Measurements from ENCODE around the gene RHCG. TPM values are rescaled to one million over a fixed set of nuclear protein-coding genes. Genes with fewer than 3 reads are reported as not detected.

Gene RHCG
- total RNA-seq, 1 donor from 2014 or later = 247 TPM

GRCh38 chr15:89524184-89524583 lies 27.8 kb upstream of the RHCG start:
- H3K27me3 ChIP-seq (ENCODE audit: control insufficient read depth, insufficient read depth, low read length) = no peaks in the 10 kb centered on the region
- no peak overlapping the region for H3K4me3 ChIP-seq (ENCODE audit: low read depth, low read length)
- no peak for FAIRE-seq
- TF ChIP-seq, protein P1, sequence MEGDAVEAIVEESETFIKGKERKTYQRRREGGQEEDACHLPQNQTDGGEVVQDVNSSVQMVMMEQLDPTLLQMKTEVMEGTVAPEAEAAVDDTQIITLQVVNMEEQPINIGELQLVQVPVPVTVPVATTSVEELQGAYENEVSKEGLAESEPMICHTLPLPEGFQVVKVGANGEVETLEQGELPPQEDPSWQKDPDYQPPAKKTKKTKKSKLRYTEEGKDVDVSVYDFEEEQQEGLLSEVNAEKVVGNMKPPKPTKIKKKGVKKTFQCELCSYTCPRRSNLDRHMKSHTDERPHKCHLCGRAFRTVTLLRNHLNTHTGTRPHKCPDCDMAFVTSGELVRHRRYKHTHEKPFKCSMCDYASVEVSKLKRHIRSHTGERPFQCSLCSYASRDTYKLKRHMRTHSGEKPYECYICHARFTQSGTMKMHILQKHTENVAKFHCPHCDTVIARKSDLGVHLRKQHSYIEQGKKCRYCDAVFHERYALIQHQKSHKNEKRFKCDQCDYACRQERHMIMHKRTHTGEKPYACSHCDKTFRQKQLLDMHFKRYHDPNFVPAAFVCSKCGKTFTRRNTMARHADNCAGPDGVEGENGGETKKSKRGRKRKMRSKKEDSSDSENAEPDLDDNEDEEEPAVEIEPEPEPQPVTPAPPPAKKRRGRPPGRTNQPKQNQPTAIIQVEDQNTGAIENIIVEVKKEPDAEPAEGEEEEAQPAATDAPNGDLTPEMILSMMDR (IDR thresholded peaks at IDR 0.05; ENCODE audit: insufficient read depth, low read length, severe bottlenecking) = no peak
- no peaks in the 10 kb centered on the region for H3K36me3 ChIP-seq (ENCODE audit: control insufficient read depth, insufficient read depth, low read length)
- DNase-seq (ENCODE audit: low read depth) = no peak

DNA sequence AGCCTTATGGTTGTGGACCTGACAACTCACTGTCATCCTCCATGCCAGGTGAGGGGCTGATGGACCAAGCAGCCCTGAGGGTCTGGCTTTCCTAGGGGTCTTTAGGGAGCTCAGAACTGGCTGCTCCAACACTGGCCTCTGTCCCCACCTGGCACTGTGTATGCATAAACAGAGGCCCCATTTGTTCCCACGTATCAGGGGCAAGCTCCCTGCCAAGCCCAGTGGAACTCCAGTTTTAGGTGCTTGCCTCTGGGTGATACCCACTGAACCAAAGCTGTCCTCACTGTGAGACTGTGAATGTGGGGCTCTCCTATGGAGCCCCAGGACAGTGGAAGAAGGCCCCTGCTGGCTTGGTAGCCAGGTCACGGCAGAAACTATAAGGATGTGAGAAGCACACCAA lies 26.7 kb upstream of the RHCG start:
- H3K36me3 ChIP-seq (ENCODE audit: control insufficient read depth, insufficient read depth, low read length) = no peaks in the 10 kb centered on the region
- TF ChIP-seq, protein P1 (IDR thresholded peaks at IDR 0.05; ENCODE audit: insufficient read depth, low read length, severe bottlenecking) = no peak
- H3K27me3 ChIP-seq (ENCODE audit: control insufficient read depth, insufficient read depth, low read length) = no peaks in the 10 kb centered on the region
- no peak for FAIRE-seq
- H3K4me3 ChIP-seq (ENCODE audit: low read depth, low read length) = no peak overlapping the region
- DNase-seq (ENCODE audit: low read depth) = no peak

DNA sequence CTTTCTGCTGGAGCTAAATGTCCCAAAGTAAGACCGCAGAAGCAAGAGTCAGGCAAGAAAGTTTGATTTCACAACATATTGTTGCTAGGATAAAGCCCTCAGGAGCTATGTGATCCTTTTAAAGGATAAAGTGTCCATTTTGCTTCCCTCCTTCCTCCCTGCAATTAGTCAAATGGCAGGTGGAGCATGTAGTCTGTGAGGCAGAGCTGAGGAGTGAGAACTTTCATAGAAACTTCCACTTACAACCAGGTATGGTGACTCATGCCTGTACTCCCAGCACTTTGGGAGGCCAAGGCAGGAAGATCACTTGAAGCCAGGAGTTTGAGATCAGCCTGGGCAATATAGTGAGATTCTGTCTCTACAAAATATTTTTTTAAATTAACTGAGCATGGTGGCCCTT lies 25.2 kb upstream of the RHCG start:
- DNase-seq (ENCODE audit: low read depth) (peak; percentile 62), FAIRE-seq (no peak)
- Histone ChIP-seq H3K36me3 (ENCODE audit: control insufficient read depth, insufficient read depth, low read length) (no peaks in the 10 kb centered on the region), H3K4me3 (ENCODE audit: low read depth, low read length) (no peak overlapping the region), H3K27me3 (ENCODE audit: control insufficient read depth, insufficient read depth, low read length) (no peaks in the 10 kb centered on the region)
- TF ChIP-seq, protein P1 (IDR thresholded peaks at IDR 0.05; ENCODE audit: insufficient read depth, low read length, severe bottlenecking) = no peak

- Histone ChIP-seq H3K4me3 (ENCODE audit: low read depth, low read length) (no peak overlapping the region), H3K36me3 (ENCODE audit: control insufficient read depth, insufficient read depth, low read length) (no peaks in the 10 kb centered on the region), H3K27me3 (ENCODE audit: control insufficient read depth, insufficient read depth, low read length) (no peaks in the 10 kb centered on the region)
- no peak for FAIRE-seq
- no peak for DNase-seq (ENCODE audit: low read depth)
- TF ChIP-seq, protein P1 (IDR thresholded peaks at IDR 0.05; ENCODE audit: insufficient read depth, low read length, severe bottlenecking) = no peak
Measured at GRCh38 chr15:89515477-89515876, 19.1 kb upstream of the RHCG start.

- H3K27me3 ChIP-seq (ENCODE audit: control insufficient read depth, insufficient read depth, low read length) = no peaks in the 10 kb centered on the region
- TF ChIP-seq, protein P1 (IDR thresholded peaks at IDR 0.05; ENCODE audit: insufficient read depth, low read length, severe bottlenecking) = no peak
- DNase-seq (ENCODE audit: low read depth) (peak; percentile 98), FAIRE-seq (peak; percentile 99)
- no peak overlapping the region for H3K4me3 ChIP-seq (ENCODE audit: low read depth, low read length)
- no peaks in the 10 kb centered on the region for H3K36me3 ChIP-seq (ENCODE audit: control insufficient read depth, insufficient read depth, low read length)
Measured at GRCh38 chr15:89514596-89515406, 18.4 kb upstream of the RHCG start.

DNA sequence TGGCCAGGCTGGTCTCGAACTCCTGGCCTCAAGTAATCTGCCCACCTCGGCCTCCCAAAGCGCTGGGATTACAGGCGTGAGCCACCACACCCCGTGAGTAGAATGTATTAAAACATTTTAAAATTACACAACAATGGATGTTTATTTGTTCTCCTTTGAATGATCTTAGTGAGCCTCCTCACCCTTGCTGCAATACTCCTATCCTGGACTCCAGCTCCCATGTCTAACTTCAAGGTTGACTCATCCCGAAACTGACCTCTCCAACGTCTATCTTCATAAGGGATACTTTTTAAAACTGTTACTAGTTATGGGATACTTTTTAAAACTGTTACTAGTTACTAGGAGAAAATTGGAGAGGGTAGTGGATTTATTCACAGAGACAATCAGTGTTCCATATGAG lies 17.8 kb upstream of the RHCG start:
- no peaks in the 10 kb centered on the region for H3K36me3 ChIP-seq (ENCODE audit: control insufficient read depth, insufficient read depth, low read length)
- H3K27me3 ChIP-seq (ENCODE audit: control insufficient read depth, insufficient read depth, low read length) = no peaks in the 10 kb centered on the region
- peak; percentile 58 for DNase-seq (ENCODE audit: low read depth)
- FAIRE-seq = no peak
- no peak overlapping the region for H3K4me3 ChIP-seq (ENCODE audit: low read depth, low read length)
- TF ChIP-seq, protein P1 (IDR thresholded peaks at IDR 0.05; ENCODE audit: insufficient read depth, low read length, severe bottlenecking) = no peak

Data from bronchial epithelial cell (primary cell).